H1 (cell line): ENCODE data around the gene DTNB.

Experiments
- CREB1 ChIP-seq: IDR thresholded peaks from 2 replicates; pipeline ENCODE4 v1.6.1; 2012; ENCODE audit warnings: inconsistent platforms
- CTCF ChIP-seq, 3 experiments: IDR thresholded peaks; 1 replicate in 2 of 3; 2 replicates in 1 of 3; pipeline versions ENCODE4 v1.5.1 to v1.6.1; 2011; ENCODE audit warnings: low read length in 3 of 3, mild to moderate bottlenecking in 3 of 3, inconsistent platforms in 2 of 3, low read depth in 1 of 3, moderate library complexity in 1 of 3; ENCODE audit not compliant: insufficient read depth in 1 of 3; ENCODE audit errors: control extremely low read depth in 1 of 3
- EP300 ChIP-seq, 2 experiments: IDR thresholded peaks; 1 replicate in 1 of 2; 2 replicates in 1 of 2; pipeline ENCODE4 v1.6.1; 2011 to 2012; ENCODE audit warnings: low read depth in 2 of 2, low read length in 2 of 2, mild to moderate bottlenecking in 2 of 2, borderline replicate concordance in 1 of 2, inconsistent platforms in 1 of 2, moderate library complexity in 1 of 2
- MAX ChIP-seq: IDR thresholded peaks from 2 replicates; pipeline ENCODE4 v1.6.1; 2012; ENCODE audit warnings: inconsistent platforms
- NANOG ChIP-seq: IDR thresholded peaks from 2 replicates; pipeline ENCODE4 v1.6.1; 2011; ENCODE audit warnings: low read length, low read depth, mild to moderate bottlenecking, inconsistent platforms; ENCODE audit not compliant: insufficient read depth, poor library complexity, severe bottlenecking
- RAD21 ChIP-seq, 2 experiments: IDR thresholded peaks in 1 of 2; conservative IDR thresholded peaks in 1 of 2; 2 replicates each; pipeline ENCODE4 v1.6.1; 2011; ENCODE audit warnings: low read depth in 2 of 2, low read length in 2 of 2, improper control_type of control experiment in 1 of 2, inconsistent platforms in 1 of 2, mild to moderate bottlenecking in 1 of 2, moderate library complexity in 1 of 2

GRCh38 chr2:25606892-25607291 is 66.5 kb downstream of the DTNB start:
- TF ChIP-seq EP300 (IDR thresholded peaks at IDR 0.05; ENCODE audit: borderline replicate concordance in 1 of 2, low read depth in 2 of 2, low read length in 2 of 2): no peak
- TF ChIP-seq NANOG: no peak
- peak in 2 of 3 experiments; percentile 40 to 46; a peak in 3 of 4 replicates for TF ChIP-seq CTCF (IDR thresholded peaks at IDR 0.05; ENCODE audit: control extremely low read depth in 1 of 3, insufficient read depth in 1 of 3, low read depth in 1 of 3, low read length in 3 of 3)
- TF ChIP-seq MAX: no peak
- TF ChIP-seq RAD21 (IDR thresholded peaks at IDR 0.05 in 1 of 2, conservative IDR thresholded peaks at IDR 0.05 in 1 of 2; ENCODE audit: low read depth in 2 of 2, low read length in 2 of 2): peak; percentile 73 to 79
- no peak for TF ChIP-seq CREB1
